Osteoblast (primary cell): ENCODE data around the gene IGFL1. TPM values are rescaled to one million over a fixed set of nuclear protein-coding genes. Genes with fewer than 3 reads are reported as not detected.
"Not testable (repeated sequence)": the region's sequence is repeated elsewhere in the genome, so short reads cannot be mapped to it uniquely, and the experiment has no call there.

ENCODE experiments used
- DNase-seq: peaks from one replicate; pipeline ENCODE4 v3.0.0; 2011; ENCODE audit warnings: low spot score, mixed read lengths; ENCODE audit not compliant: insufficient read length; ENCODE audit errors: missing footprints
- H2AFZ ChIP-seq: 2 replicates; pipeline ENCODE4 v1.6.0; 2011; ENCODE audit warnings: mild to moderate bottlenecking, low read length
- H3K27ac ChIP-seq: 2 replicates; pipeline ENCODE4 v1.5.1; 2011; ENCODE audit warnings: mild to moderate bottlenecking, low read depth, low read length, moderate library complexity
- H3K27me3 ChIP-seq: 2 replicates; pipeline ENCODE4 v1.6.0; 2012; ENCODE audit warnings: mild to moderate bottlenecking, control low read depth, inconsistent platforms, low read length, moderate library complexity; ENCODE audit not compliant: insufficient read depth
- H3K36me3 ChIP-seq: 2 replicates; pipeline ENCODE4 v1.5.1; 2011; ENCODE audit warnings: mild to moderate bottlenecking, low read length, control low read depth, moderate library complexity; ENCODE audit not compliant: insufficient read depth
- H3K4me1 ChIP-seq: 2 replicates; pipeline ENCODE4 v1.5.1; 2011; ENCODE audit warnings: mild to moderate bottlenecking, low read length, control low read depth, moderate library complexity; ENCODE audit not compliant: insufficient read depth
- H3K4me2 ChIP-seq: 2 replicates; pipeline ENCODE4 v1.6.0; 2011; ENCODE audit warnings: mild to moderate bottlenecking, low read length; ENCODE audit not compliant: insufficient read depth
- H3K4me3 ChIP-seq: fragments of 200-600 bp; sonication (generic); 3 replicates; pipeline ENCODE4 v1.5.1; 2012; ENCODE audit warnings: mild to moderate bottlenecking, low read length, inconsistent platforms; ENCODE audit not compliant: insufficient read depth
- H3K79me2 ChIP-seq: 2 replicates; pipeline ENCODE4 v1.6.0; 2012; ENCODE audit warnings: mild to moderate bottlenecking, low read length, control low read depth, inconsistent platforms; ENCODE audit not compliant: insufficient read depth
- H3K9me3 ChIP-seq: 2 replicates; pipeline ENCODE4 v1.5.1; 2011; ENCODE audit warnings: low read depth, low read length, control low read depth
- H4K20me1 ChIP-seq: 2 replicates; pipeline ENCODE4 v1.6.0; 2012; ENCODE audit warnings: mild to moderate bottlenecking, low read length, control low read depth; ENCODE audit not compliant: insufficient read depth
- total RNA-seq: library from RNA; depleted of rRNA; stranded (reverse); fragments of >200 nt; gene quantifications from 2 replicates; pipeline ENCODE4 v1.2.3, GENCODE V29; 2012
- TF ChIP-seq, protein P1 (sequence below): IDR thresholded peaks from 2 replicates; pipeline ENCODE4 v1.5.1; 2011; ENCODE audit warnings: mild to moderate bottlenecking, low read depth, low read length, moderate library complexity; ENCODE audit errors: extremely low read depth

Gene IGFL1
- total RNA-seq, 1 donor: not detected

DNA sequence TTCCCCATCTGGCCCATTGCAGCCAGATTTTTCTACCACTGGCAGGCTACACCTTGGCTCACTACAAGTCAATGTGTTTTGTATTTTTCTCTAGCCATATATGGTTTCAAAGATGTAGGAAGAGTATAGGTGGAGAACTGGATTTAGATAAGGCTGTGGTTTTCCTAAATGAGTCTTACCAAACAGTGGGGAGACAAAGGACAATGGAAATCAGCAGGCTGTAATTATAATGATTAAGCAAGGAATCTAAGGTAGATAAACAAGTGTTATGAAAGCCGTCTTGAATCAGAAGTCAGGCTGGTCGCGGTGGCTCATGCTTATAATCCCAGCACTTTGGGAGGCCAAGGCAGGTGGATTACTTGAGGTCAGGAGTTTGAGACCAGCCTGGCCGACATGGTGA, 11.2 kb downstream of the IGFL1 start:
- Histone ChIP-seq H3K27ac (no peak overlapping the region), H3K4me1 (no peaks in the 10 kb centered on the region), H4K20me1 (no peaks in the 10 kb centered on the region), H3K27me3 (peaks cover 45% of the 10 kb centered on the region), H3K79me2 (no peaks in the 10 kb centered on the region), H3K4me3 (no peak overlapping the region), H3K9me3 (no peaks in the 10 kb centered on the region), H2AFZ (no peak overlapping the region), H3K4me2 (no peak overlapping the region), H3K36me3 (no peaks in the 10 kb centered on the region)
- TF ChIP-seq, protein P1, sequence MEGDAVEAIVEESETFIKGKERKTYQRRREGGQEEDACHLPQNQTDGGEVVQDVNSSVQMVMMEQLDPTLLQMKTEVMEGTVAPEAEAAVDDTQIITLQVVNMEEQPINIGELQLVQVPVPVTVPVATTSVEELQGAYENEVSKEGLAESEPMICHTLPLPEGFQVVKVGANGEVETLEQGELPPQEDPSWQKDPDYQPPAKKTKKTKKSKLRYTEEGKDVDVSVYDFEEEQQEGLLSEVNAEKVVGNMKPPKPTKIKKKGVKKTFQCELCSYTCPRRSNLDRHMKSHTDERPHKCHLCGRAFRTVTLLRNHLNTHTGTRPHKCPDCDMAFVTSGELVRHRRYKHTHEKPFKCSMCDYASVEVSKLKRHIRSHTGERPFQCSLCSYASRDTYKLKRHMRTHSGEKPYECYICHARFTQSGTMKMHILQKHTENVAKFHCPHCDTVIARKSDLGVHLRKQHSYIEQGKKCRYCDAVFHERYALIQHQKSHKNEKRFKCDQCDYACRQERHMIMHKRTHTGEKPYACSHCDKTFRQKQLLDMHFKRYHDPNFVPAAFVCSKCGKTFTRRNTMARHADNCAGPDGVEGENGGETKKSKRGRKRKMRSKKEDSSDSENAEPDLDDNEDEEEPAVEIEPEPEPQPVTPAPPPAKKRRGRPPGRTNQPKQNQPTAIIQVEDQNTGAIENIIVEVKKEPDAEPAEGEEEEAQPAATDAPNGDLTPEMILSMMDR: no peak
- DNase-seq: no peak

DNA sequence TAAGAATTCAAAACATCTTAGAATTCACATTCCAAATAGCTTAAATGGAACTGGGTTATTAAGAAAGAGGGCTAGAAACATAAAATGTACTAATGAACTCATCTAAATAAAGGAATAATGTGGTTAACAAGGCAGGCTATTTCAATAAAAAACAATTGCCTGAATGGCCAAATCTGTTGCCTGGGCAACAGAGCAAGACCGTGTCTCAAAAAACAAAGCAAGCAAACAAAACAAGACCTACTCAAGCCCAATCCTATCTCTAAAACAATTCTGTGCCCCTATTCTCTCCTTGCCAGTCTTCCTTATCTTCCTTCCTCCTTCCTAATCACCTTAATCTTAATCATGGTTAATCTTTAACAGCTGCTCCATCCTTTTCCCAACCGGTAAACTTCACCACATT, 12.1 kb downstream of the IGFL1 start:
- Histone ChIP-seq H3K79me2 (no peaks in the 10 kb centered on the region), H3K9me3 (no peaks in the 10 kb centered on the region), H4K20me1 (no peaks in the 10 kb centered on the region), H2AFZ (no peak overlapping the region), H3K27ac (no peak overlapping the region), H3K36me3 (no peaks in the 10 kb centered on the region), H3K4me2 (no peak overlapping the region), H3K4me1 (no peaks in the 10 kb centered on the region), H3K4me3 (no peak overlapping the region), H3K27me3 (peaks cover 46% of the 10 kb centered on the region)
- TF ChIP-seq, protein P1: no peak
- DNase-seq: no peak

DNA sequence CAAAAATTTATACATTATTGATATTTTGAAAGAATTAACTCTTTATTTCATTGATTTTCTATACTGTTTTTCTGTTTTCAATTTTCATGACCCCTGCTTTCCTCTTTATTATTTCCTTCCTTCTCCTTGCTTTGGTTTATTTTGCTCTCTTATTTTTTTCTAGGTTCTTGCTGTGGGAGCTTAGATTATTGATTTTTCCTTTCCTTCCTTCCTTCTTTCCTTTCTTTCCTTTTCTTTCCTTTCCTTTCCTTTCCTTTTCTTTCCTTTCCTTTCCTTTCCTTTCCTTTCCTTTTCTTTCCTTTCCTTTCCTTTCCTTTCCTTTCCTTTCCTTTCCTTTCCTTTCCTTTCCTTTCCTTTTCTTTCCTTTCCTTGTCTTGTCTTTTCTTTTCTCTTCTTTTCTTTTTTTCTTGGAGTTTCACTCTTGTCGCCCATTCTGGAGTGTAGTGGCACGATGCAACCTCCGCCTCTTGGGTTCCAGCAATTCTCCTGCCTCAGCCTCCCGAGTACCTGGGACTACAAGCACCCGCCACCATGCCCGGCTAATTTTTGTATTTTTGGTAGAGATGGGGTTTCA, 13.6 kb downstream of the IGFL1 start:
- H3K36me3 ChIP-seq, H3K9me3 ChIP-seq, H3K27ac ChIP-seq, H4K20me1 ChIP-seq, H3K4me1 ChIP-seq, DNase-seq, H3K79me2 ChIP-seq, H3K4me3 ChIP-seq, H2AFZ ChIP-seq, H3K4me2 ChIP-seq: not testable (repeated sequence)
- peaks cover 52% of the 10 kb centered on the region for H3K27me3 ChIP-seq

DNA sequence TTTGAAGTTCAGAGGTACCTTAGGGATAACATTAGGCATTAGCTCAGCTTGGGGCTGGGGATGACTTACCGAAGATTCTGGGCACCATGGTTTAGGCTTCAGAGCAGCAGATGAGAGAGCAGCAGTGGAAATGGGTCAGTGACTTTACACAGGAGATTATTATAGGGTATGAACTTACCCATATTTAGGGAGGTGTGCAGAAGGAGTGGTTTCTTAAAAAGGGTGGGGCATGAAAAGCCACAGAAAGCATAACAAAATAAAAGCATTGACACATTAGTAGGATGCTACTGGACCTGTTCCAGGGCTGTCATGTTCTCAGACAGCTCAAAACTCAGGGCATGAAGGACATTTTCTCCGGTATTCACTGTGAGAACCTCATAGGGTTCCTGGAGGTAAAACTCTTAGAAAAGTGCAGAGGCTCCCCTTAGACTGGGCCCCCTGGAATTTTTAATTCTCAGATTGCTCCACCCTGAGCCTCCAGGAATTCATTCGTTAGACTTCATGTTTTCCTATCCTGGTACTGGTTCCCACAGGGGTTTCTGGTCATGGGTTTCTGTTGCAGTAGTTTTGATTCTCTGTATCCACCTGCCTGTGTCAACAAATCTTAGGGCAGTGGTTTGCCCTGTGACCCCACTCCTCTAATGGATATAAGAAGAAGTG, 20.7 kb downstream of the IGFL1 start:
- H3K79me2 ChIP-seq: no peaks in the 10 kb centered on the region
- H4K20me1 ChIP-seq: no peaks in the 10 kb centered on the region
- TF ChIP-seq, protein P1: no peak
- no peak overlapping the region for H2AFZ ChIP-seq
- H3K27me3 ChIP-seq: peaks cover 66% of the 10 kb centered on the region
- no peak overlapping the region for H3K27ac ChIP-seq
- DNase-seq: no peak
- no peaks in the 10 kb centered on the region for H3K36me3 ChIP-seq
- no peaks in the 10 kb centered on the region for H3K9me3 ChIP-seq
- H3K4me2 ChIP-seq: no peak overlapping the region
- no peaks in the 10 kb centered on the region for H3K4me1 ChIP-seq
- no peak overlapping the region for H3K4me3 ChIP-seq
